ENCODE measurements around the gene ARHGEF37. TPM values are rescaled to one million over a fixed set of nuclear protein-coding genes. Genes with fewer than 3 reads are reported as not detected.
A peak's percentile ranks its signal among the peaks of the same experiment; 100 is the strongest.

Gene ARHGEF37
- total RNA-seq, 3 donors from 2014 or later: 5.3 to 54.4 (median 29.2) TPM

GRCh38 chr5:149630337-149630736 lies 49.0 kb downstream of the ARHGEF37 start:
- H3K27ac ChIP-seq: no peak overlapping the region
- H3K36me3 ChIP-seq: no peaks in the 10 kb centered on the region
- intact Hi-C loops (cut with DNase I; ENCODE audit: low total_unique reads): loop anchor here (10.0 kb wide), 1 partner anchor 194 kb away; no protein-coding TSS in a partner anchor
- H3K27me3 ChIP-seq: no peaks in the 10 kb centered on the region
- H3K9me3 ChIP-seq: no peaks in the 10 kb centered on the region
- no peak overlapping the region for H3K4me3 ChIP-seq
- DNase-seq (ENCODE audit: low spot score in 2 of 2): no peak
- no peaks in the 10 kb centered on the region for H3K4me1 ChIP-seq
- TF ChIP-seq CTCF (IDR thresholded peaks at IDR 0.05): no peak
- TF ChIP-seq POLR2AphosphoS5 (IDR thresholded peaks at IDR 0.05): no peak
- no peak for TF ChIP-seq POLR2A (IDR thresholded peaks at IDR 0.05)

- Histone ChIP-seq H3K36me3 (no peaks in the 10 kb centered on the region), H3K4me3 (no peak overlapping the region), H3K9me3 (no peaks in the 10 kb centered on the region), H3K4me1 (no peaks in the 10 kb centered on the region), H3K27me3 (no peaks in the 10 kb centered on the region), H3K27ac (no peak overlapping the region)
- no peak for TF ChIP-seq CTCF (IDR thresholded peaks at IDR 0.05)
- TF ChIP-seq POLR2AphosphoS5 (IDR thresholded peaks at IDR 0.05): no peak
- no peak for TF ChIP-seq POLR2A (IDR thresholded peaks at IDR 0.05)
- intact Hi-C loops (cut with DNase I; ENCODE audit: low total_unique reads): loop anchor here (10.0 kb wide), 1 partner anchor 193 kb away; no protein-coding TSS in a partner anchor
- DNase-seq (ENCODE audit: low spot score in 2 of 2): no peak
Measured at GRCh38 chr5:149631506-149631905, 50.2 kb downstream of the ARHGEF37 start.

- intact Hi-C loops (cut with DNase I; ENCODE audit: low total_unique reads): loop anchor here (10.0 kb wide), 1 partner anchor 192 kb away; no protein-coding TSS in a partner anchor
- no peaks in the 10 kb centered on the region for H3K27me3 ChIP-seq
- DNase-seq (ENCODE audit: low spot score in 2 of 2): no peak
- TF ChIP-seq CTCF (IDR thresholded peaks at IDR 0.05) (no peak), POLR2A (IDR thresholded peaks at IDR 0.05) (no peak), POLR2AphosphoS5 (IDR thresholded peaks at IDR 0.05) (no peak)
- H3K4me3 ChIP-seq: no peak overlapping the region
- H3K4me1 ChIP-seq: no peaks in the 10 kb centered on the region
- no peaks in the 10 kb centered on the region for H3K9me3 ChIP-seq
- peak overlapping the region in 1 of 2 donors; percentile 46 for H3K27ac ChIP-seq
- no peaks in the 10 kb centered on the region for H3K36me3 ChIP-seq
Measured at GRCh38 chr5:149632311-149633251, 51.3 kb downstream of the ARHGEF37 start.

GRCh38 chr5:149633476-149634350 lies 52.4 kb downstream of the ARHGEF37 start:
- intact Hi-C loops (cut with DNase I; ENCODE audit: low total_unique reads): loop anchor here (10.0 kb wide), 1 partner anchor 191 kb away; no protein-coding TSS in a partner anchor

More at GRCh38 chr5:149633476-149634350, 52.4 kb downstream of the ARHGEF37 start:
- no peaks in the 10 kb centered on the region for H3K36me3 ChIP-seq
- H3K9me3 ChIP-seq: no peaks in the 10 kb centered on the region
- no peak overlapping the region for H3K27ac ChIP-seq
- no peaks in the 10 kb centered on the region for H3K27me3 ChIP-seq
- TF ChIP-seq POLR2A (IDR thresholded peaks at IDR 0.05) (no peak), CTCF (IDR thresholded peaks at IDR 0.05) (no peak), POLR2AphosphoS5 (IDR thresholded peaks at IDR 0.05) (no peak)
- no peaks in the 10 kb centered on the region for H3K4me1 ChIP-seq
- H3K4me3 ChIP-seq: no peak overlapping the region
- no peak for DNase-seq (ENCODE audit: low spot score in 2 of 2)

Data from breast epithelium (tissue), 4 donors.